ENCODE measurements around the gene DGCR6.
"Not testable (repeated sequence)": the region's sequence is repeated elsewhere in the genome, so short reads cannot be mapped to it uniquely, and the experiment has no call there.

The DGCR6 gene

GRCh38 chr22:18929459-18929858, 23.3 kb downstream of the DGCR6 start:
- in situ Hi-C loops (cut with HindIII; ENCODE audit: low sequenced_read_pairs): no loop called here

GRCh38 chr22:18931905-18932652, 26.0 kb downstream of the DGCR6 start:
- in situ Hi-C loops (cut with HindIII; ENCODE audit: low sequenced_read_pairs): no loop called here

GRCh38 chr22:18933914-18934313, 27.8 kb downstream of the DGCR6 start:
- in situ Hi-C loops (cut with HindIII; ENCODE audit: low sequenced_read_pairs): no loop called here

GRCh38 chr22:18934688-18935087, 28.6 kb downstream of the DGCR6 start:
- in situ Hi-C loops (cut with HindIII; ENCODE audit: low sequenced_read_pairs): not testable (repeated sequence)

GRCh38 chr22:18935889-18936529, 29.9 kb downstream of the DGCR6 start, which contains the start of gene PRODH:
Gene PRODH, minus strand, starts transcription at chr22:18936293. Its CDS starts 6 bp downstream, at chr22:18936287.
- in situ Hi-C loops (cut with HindIII; ENCODE audit: low sequenced_read_pairs): no loop called here

- in situ Hi-C loops (cut with HindIII; ENCODE audit: low sequenced_read_pairs): not testable (repeated sequence)
Measured at GRCh38 chr22:18938691-18939090, 32.6 kb downstream of the DGCR6 start.

GRCh38 chr22:18947105-18947504, 41.0 kb downstream of the DGCR6 start:
- in situ Hi-C loops (cut with HindIII; ENCODE audit: low sequenced_read_pairs): not testable (repeated sequence)

GRCh38 chr22:18947905-18948304, 41.8 kb downstream of the DGCR6 start:
- in situ Hi-C loops (cut with HindIII; ENCODE audit: low sequenced_read_pairs): no loop called here

- in situ Hi-C loops (cut with HindIII; ENCODE audit: low sequenced_read_pairs): no loop called here
Measured at GRCh38 chr22:18950141-18950540, 44.0 kb downstream of the DGCR6 start.

GRCh38 chr22:18952022-18952421, 45.9 kb downstream of the DGCR6 start:
- in situ Hi-C loops (cut with HindIII; ENCODE audit: low sequenced_read_pairs): no loop called here

- in situ Hi-C loops (cut with HindIII; ENCODE audit: low sequenced_read_pairs): not testable (repeated sequence)
Measured at GRCh38 chr22:18953128-18953527, 47.0 kb downstream of the DGCR6 start.

- in situ Hi-C loops (cut with HindIII; ENCODE audit: low sequenced_read_pairs): not testable (repeated sequence)
Measured at GRCh38 chr22:18954303-18954989, 48.3 kb downstream of the DGCR6 start.

GRCh38 chr22:18954990-18955571, 49.0 kb downstream of the DGCR6 start:
- in situ Hi-C loops (cut with HindIII; ENCODE audit: low sequenced_read_pairs): no loop called here

GRCh38 chr22:18955696-18956095, 49.6 kb downstream of the DGCR6 start:
- in situ Hi-C loops (cut with HindIII; ENCODE audit: low sequenced_read_pairs): no loop called here

GRCh38 chr22:18956121-18956895, 50.2 kb downstream of the DGCR6 start:
- in situ Hi-C loops (cut with HindIII; ENCODE audit: low sequenced_read_pairs): not testable (repeated sequence)

GRCh38 chr22:18956956-18957355, 50.8 kb downstream of the DGCR6 start:
- in situ Hi-C loops (cut with HindIII; ENCODE audit: low sequenced_read_pairs): not testable (repeated sequence)

- in situ Hi-C loops (cut with HindIII; ENCODE audit: low sequenced_read_pairs): not testable (repeated sequence)
Measured at GRCh38 chr22:18957621-18958320, 51.7 kb downstream of the DGCR6 start.

- in situ Hi-C loops (cut with HindIII; ENCODE audit: low sequenced_read_pairs): not testable (repeated sequence)
Measured at GRCh38 chr22:18958321-18958705, 52.2 kb downstream of the DGCR6 start.

- in situ Hi-C loops (cut with HindIII; ENCODE audit: low sequenced_read_pairs): not testable (repeated sequence)
Measured at GRCh38 chr22:18958738-18959137, 52.6 kb downstream of the DGCR6 start.

GRCh38 chr22:18959266-18959665, 53.1 kb downstream of the DGCR6 start:
- in situ Hi-C loops (cut with HindIII; ENCODE audit: low sequenced_read_pairs): not testable (repeated sequence)

Data from endothelial cell of hepatic sinusoid (primary cell).